HG02938 (cell line): Measurements from ENCODE around the gene APLP2.
"Not testable (repeated sequence)": the region's sequence is repeated elsewhere in the genome, so short reads cannot be mapped to it uniquely, and the experiment has no call there.

Source experiments
- ATAC-seq: cut with Tn5 transposase; IDR thresholded peaks from one replicate; pipeline ENCODE4 v1.9.1; 2021; ENCODE audit warnings: mild to moderate bottlenecking, moderate library complexity; ENCODE audit not compliant: unreplicated experiment

The APLP2 gene

GRCh38 chr11:130069659-130070108 is at the start of gene APLP2:
APLP2 (plus strand) TSS chr11:130069894; CDS start chr11:130069978, 84 bp downstream.
- ATAC-seq, result peak; percentile 94

- ATAC-seq, result no peak
Measured at GRCh38 chr11:130020323-130020722, 49.4 kb upstream of the APLP2 start.

- not testable (repeated sequence) for ATAC-seq
Measured at GRCh38 chr11:130021606-130022005, 48.1 kb upstream of the APLP2 start.

GRCh38 chr11:130022799-130023198 is 46.9 kb upstream of the APLP2 start:
- ATAC-seq, result no peak

GRCh38 chr11:130023204-130023603 is 46.5 kb upstream of the APLP2 start:
- ATAC-seq, result peak; percentile 88

- ATAC-seq, result no peak
Measured at GRCh38 chr11:130024361-130024760, 45.3 kb upstream of the APLP2 start.

GRCh38 chr11:130025371-130025770 is 44.3 kb upstream of the APLP2 start:
- no peak for ATAC-seq

GRCh38 chr11:130029137-130029536 is 40.6 kb upstream of the APLP2 start:
- no peak for ATAC-seq

GRCh38 chr11:130031056-130031455 is 38.6 kb upstream of the APLP2 start:
- no peak for ATAC-seq

GRCh38 chr11:130031945-130032344 is 37.7 kb upstream of the APLP2 start:
- ATAC-seq, result no peak

- no peak for ATAC-seq
Measured at GRCh38 chr11:130032931-130033330, 36.8 kb upstream of the APLP2 start.

GRCh38 chr11:130034236-130034635 is 35.5 kb upstream of the APLP2 start:
- no peak for ATAC-seq

- ATAC-seq, result no peak
Measured at GRCh38 chr11:130037058-130037457, 32.6 kb upstream of the APLP2 start.

- ATAC-seq, result no peak
Measured at GRCh38 chr11:130037881-130038585, 31.7 kb upstream of the APLP2 start.

GRCh38 chr11:130040281-130040940 is 29.3 kb upstream of the APLP2 start:
- no peak for ATAC-seq

- no peak for ATAC-seq
Measured at GRCh38 chr11:130042093-130042591, 27.6 kb upstream of the APLP2 start.

- no peak for ATAC-seq
Measured at GRCh38 chr11:130043575-130043974, 26.1 kb upstream of the APLP2 start.

- no peak for ATAC-seq
Measured at GRCh38 chr11:130047141-130047540, 22.6 kb upstream of the APLP2 start.

- no peak for ATAC-seq
Measured at GRCh38 chr11:130049328-130049771, 20.3 kb upstream of the APLP2 start.

- no peak for ATAC-seq
Measured at GRCh38 chr11:130050257-130050656, 19.4 kb upstream of the APLP2 start.

- no peak for ATAC-seq
Measured at GRCh38 chr11:130051082-130051481, 18.6 kb upstream of the APLP2 start.

GRCh38 chr11:130052567-130052966 is 17.1 kb upstream of the APLP2 start:
- ATAC-seq, result no peak
